Lung (tissue), 12 donors: ENCODE data around the gene ZNF280B. TPM values are rescaled to one million over a fixed set of nuclear protein-coding genes. Genes with fewer than 3 reads are reported as not detected.

Experiments
- ATAC-seq: fragments of 200-7000 bp; cut with Tn5 transposase; one replicate; pipeline ENCODE4 v1.9.1; 2020; ENCODE audit warnings: moderate number of reproducible peaks; ENCODE audit not compliant: insufficient read depth, low FRiP score
- DNase-seq, 3 donors: peaks; one replicate each; pipeline ENCODE4 v3.0.0-alpha.2; 2013 to 2017
- H3K27ac ChIP-seq, 2 donors: one replicate each; pipeline ENCODE4 v1.5.1; 2013; ENCODE audit warnings: mild to moderate bottlenecking in 2 of 2, moderate library complexity in 2 of 2, control low read depth in 1 of 2, inconsistent platforms in 1 of 2, low read depth in 1 of 2, low read length in 1 of 2
- H3K27me3 ChIP-seq, 3 donors: one replicate each; pipeline ENCODE4 v1.5.1; 2013; ENCODE audit warnings: low read length in 2 of 3; ENCODE audit not compliant: control insufficient read depth in 3 of 3, insufficient read depth in 3 of 3
- H3K36me3 ChIP-seq, 4 donors: one replicate each; pipeline ENCODE4 v1.5.1; 2013; ENCODE audit warnings: low read length in 4 of 4, mild to moderate bottlenecking in 1 of 4, moderate library complexity in 1 of 4; ENCODE audit not compliant: control insufficient read depth in 4 of 4, insufficient read depth in 4 of 4
- H3K4me1 ChIP-seq, 5 donors: one replicate each; pipeline ENCODE4 v1.5.1; 2013; ENCODE audit warnings: low read length in 5 of 5, mild to moderate bottlenecking in 2 of 5, moderate library complexity in 1 of 5; ENCODE audit not compliant: control insufficient read depth in 5 of 5, insufficient read depth in 5 of 5
- H3K4me3 ChIP-seq: one replicate; pipeline ENCODE4 v1.5.1; 2013; ENCODE audit warnings: mild to moderate bottlenecking, control low read depth, moderate library complexity
- H3K9ac ChIP-seq, 2 donors: one replicate each; pipeline ENCODE4 v1.5.1; 2013; ENCODE audit warnings: low read length in 2 of 2, control low read depth in 1 of 2; ENCODE audit not compliant: insufficient read depth in 1 of 2
- H3K9me3 ChIP-seq, 4 donors: one replicate each; pipeline ENCODE4 v1.5.1; 2013; ENCODE audit warnings: low read length in 3 of 4, mild to moderate bottlenecking in 1 of 4, moderate library complexity in 1 of 4; ENCODE audit not compliant: control insufficient read depth in 4 of 4, insufficient read depth in 3 of 4
- CTCF ChIP-seq: IDR thresholded peaks from 2 replicates; pipeline ENCODE4 v1.5.1; 2012; ENCODE audit warnings: mild to moderate bottlenecking; ENCODE audit errors: control extremely low read depth, extremely low read depth
- WGBS, 2 donors: extraction: QIAGEN DNeasy Blood & Tissue Kit; methylation state at CpG; one replicate each; pipeline ENCODE4 v1.1.7; 2013; 5-methylcytosine and 5-hydroxymethylcytosine counted together
- polyA plus RNA-seq, 2 donors: library from polyadenylated mRNA; stranded (reverse); fragments of 200-250 nt; gene quantifications; one replicate each; pipeline ENCODE4 v1.2.1, GENCODE V29; 2013
- total RNA-seq, 2 donors: library from RNA; depleted of rRNA in 1 of 2; stranded (reverse); fragments of >200 nt in 1 of 2; gene quantifications; one replicate each; pipeline ENCODE4 v1.2.1, GENCODE V29; 2014 to 2021
- donor health status: control.
- donor health status: control.
- donor health status: Bipolar disorder and iron deficiency.
- donor health status: healthy.
- donor health status: DM: yes; HTN: yes; CAD: no.

Gene ZNF280B
- total and polyA plus RNA-seq, 4 donors = 0.11 to 0.97 (median 0.31) TPM

GRCh38 chr22:22461583-22461982, 47.0 kb downstream of the ZNF280B start:
- no peak for ATAC-seq

GRCh38 chr22:22461111-22461510, 47.4 kb downstream of the ZNF280B start:
- WGBS, 2 donors = 63 to 67% methylated on average over 1 of the region's 1 CpG
- Histone ChIP-seq H3K9me3 (peaks cover 0 to 19% (median 7%) of the 10 kb centered on the region in 4 donors), H3K4me3 (no peak overlapping the region), H3K27ac (no peak overlapping the region), H3K4me1 (no peaks in the 10 kb centered on the region), H3K27me3 (peaks cover 0 to 8% (median 6%) of the 10 kb centered on the region in 3 donors), H3K9ac (no peak overlapping the region), H3K36me3 (no peaks in the 10 kb centered on the region)
- DNase-seq = no peak
- TF ChIP-seq CTCF = no peak
- ATAC-seq = no peak

More at GRCh38 chr22:22461583-22461982, 47.0 kb downstream of the ZNF280B start:
- Histone ChIP-seq H3K27me3 (peaks cover 0 to 8% (median 6%) of the 10 kb centered on the region in 3 donors), H3K36me3 (no peaks in the 10 kb centered on the region), H3K4me3 (no peak overlapping the region), H3K4me1 (no peaks in the 10 kb centered on the region), H3K9ac (no peak overlapping the region), H3K27ac (no peak overlapping the region), H3K9me3 (peaks cover 0 to 19% (median 7%) of the 10 kb centered on the region in 4 donors)
- TF ChIP-seq CTCF = no peak
- no peak for DNase-seq
- 73 to 80% methylated on average over 7 of the region's 7 CpGs for WGBS, 2 donors

GRCh38 chr22:22460635-22461034, 47.9 kb downstream of the ZNF280B start:
- DNase-seq = no peak
- no peak for TF ChIP-seq CTCF
- H3K27me3 ChIP-seq = peaks cover 0 to 8% (median 6%) of the 10 kb centered on the region in 3 donors
- no peak overlapping the region for H3K27ac ChIP-seq
- ATAC-seq = no peak
- no peaks in the 10 kb centered on the region for H3K4me1 ChIP-seq
- peaks cover 0 to 19% (median 7%) of the 10 kb centered on the region in 4 donors for H3K9me3 ChIP-seq
- no peak overlapping the region for H3K4me3 ChIP-seq
- no peak overlapping the region for H3K9ac ChIP-seq
- no peaks in the 10 kb centered on the region for H3K36me3 ChIP-seq

- Histone ChIP-seq H3K9me3 (peaks cover 0 to 19% (median 7%) of the 10 kb centered on the region in 4 donors), H3K27me3 (peaks cover 0 to 8% (median 6%) of the 10 kb centered on the region in 3 donors), H3K27ac (no peak overlapping the region), H3K9ac (no peak overlapping the region), H3K4me3 (no peak overlapping the region), H3K4me1 (no peaks in the 10 kb centered on the region), H3K36me3 (no peaks in the 10 kb centered on the region)
- ATAC-seq (no peak), DNase-seq (no peak)
- no peak for TF ChIP-seq CTCF
- WGBS, 2 donors = 75 to 83% methylated on average over 2 of the region's 2 CpGs
Observed at GRCh38 chr22:22460060-22460459, 48.5 kb downstream of the ZNF280B start.
